Measurements from ENCODE around the gene UNC45A. TPM values are rescaled to one million over a fixed set of nuclear protein-coding genes. Genes with fewer than 3 reads are reported as not detected.
A peak's percentile ranks its signal among the peaks of the same experiment; 100 is the strongest.

The UNC45A gene
- polyA plus RNA-seq, 3 donors: 29.3 to 42.6 (median 30.4) TPM

- intact Hi-C loops (cut with micrococcal nuclease): no loop called here
- WGBS (ENCODE audit: insufficient coverage): 61% methylated on average over 3 of the region's 7 CpGs
- no peak overlapping the region for H3K9ac ChIP-seq (ENCODE audit: insufficient read depth, low read length, poor library complexity, severe bottlenecking)
- H3K79me2 ChIP-seq (ENCODE audit: insufficient read depth, low read length): peaks cover 99% of the 10 kb centered on the region
- no peaks in the 10 kb centered on the region for H4K20me1 ChIP-seq (ENCODE audit: insufficient read depth, low read length)
- H3K27me3 Mint-ChIP-seq (ENCODE audit: low read depth in 3 of 3): no peaks in the 10 kb centered on the region
- H3K4me3 Mint-ChIP-seq: peak overlapping the region in 1 of 2 donors; percentile 16
- no peak for TF ChIP-seq CTCF (IDR thresholded peaks at IDR 0.05)
- H3K27ac ChIP-seq (ENCODE audit: low read depth in 1 of 2, low read length in 2 of 2): peak overlapping the region in 1 of 2 donors; percentile 46
- peaks cover 0 to 1% (median 0%) of the 10 kb centered on the region in 7 donors for H3K9me3 Mint-ChIP-seq
- DNase-seq: peak; percentile 8 to 20 (median 12)
- H3K4me2 ChIP-seq (replicated peaks; ENCODE audit: extremely low read depth, low read length, poor library complexity, severe bottlenecking): peak overlapping the region; percentile 13
- H3K27me3 ChIP-seq (ENCODE audit: control insufficient read depth in 2 of 2, insufficient read depth in 2 of 2, low read length in 2 of 2): no peaks in the 10 kb centered on the region
- no peaks in the 10 kb centered on the region for H3K36me3 ChIP-seq (replicated peaks in 1 of 2; ENCODE audit: control insufficient read depth in 1 of 2, insufficient read depth in 2 of 2, low read length in 2 of 2)
- peaks cover under 1 to 7% of the 10 kb centered on the region in 2 donors for H3K36me3 Mint-ChIP-seq
- H3K4me1 ChIP-seq (ENCODE audit: control insufficient read depth in 1 of 2, insufficient read depth in 2 of 2, low read length in 2 of 2): peaks cover 21 to 25% of the 10 kb centered on the region in 2 donors
- H3K9me3 ChIP-seq (replicated peaks in 1 of 2; ENCODE audit: control insufficient read depth in 1 of 2, insufficient read depth in 1 of 2, low read length in 2 of 2): no peaks in the 10 kb centered on the region
- H3K4me3 ChIP-seq (replicated peaks in 1 of 3; ENCODE audit: low read depth in 2 of 3, low read length in 3 of 3): peak overlapping the region in 1 of 3 experiments; percentile 27
- peaks cover 41% of the 10 kb centered on the region for H3K4me1 Mint-ChIP-seq
- H2AFZ ChIP-seq (ENCODE audit: insufficient read depth, low read depth, low read length, poor library complexity, severe bottlenecking): peak overlapping the region; percentile 64
- peak overlapping the region in 4 of 7 donors; percentile 8 to 69 (median 34) for H3K27ac Mint-ChIP-seq
Observed at GRCh38 chr15:90989040-90989768, 54.1 kb downstream of the UNC45A start.

- H4K20me1 ChIP-seq (ENCODE audit: insufficient read depth, low read length): no peaks in the 10 kb centered on the region
- H3K27ac Mint-ChIP-seq: peak overlapping the region in 4 of 7 donors; percentile 60 to 74 (median 62)
- H3K4me3 ChIP-seq (replicated peaks in 1 of 3; ENCODE audit: low read depth in 2 of 3, low read length in 3 of 3): no peak overlapping the region
- no peaks in the 10 kb centered on the region for H3K27me3 Mint-ChIP-seq (ENCODE audit: low read depth in 3 of 3)
- H2AFZ ChIP-seq (ENCODE audit: insufficient read depth, low read depth, low read length, poor library complexity, severe bottlenecking): no peak overlapping the region
- peaks cover 47% of the 10 kb centered on the region for H3K4me1 Mint-ChIP-seq
- no peak overlapping the region for H3K9ac ChIP-seq (ENCODE audit: insufficient read depth, low read length, poor library complexity, severe bottlenecking)
- H3K27me3 ChIP-seq (ENCODE audit: control insufficient read depth in 2 of 2, insufficient read depth in 2 of 2, low read length in 2 of 2): no peaks in the 10 kb centered on the region
- no peak overlapping the region for H3K4me3 Mint-ChIP-seq
- TF ChIP-seq CTCF (IDR thresholded peaks at IDR 0.05): no peak
- no peaks in the 10 kb centered on the region for H3K36me3 ChIP-seq (replicated peaks in 1 of 2; ENCODE audit: control insufficient read depth in 1 of 2, insufficient read depth in 2 of 2, low read length in 2 of 2)
- peaks cover 0 to 3% (median 0%) of the 10 kb centered on the region in 7 donors for H3K9me3 Mint-ChIP-seq
- H3K9me3 ChIP-seq (replicated peaks in 1 of 2; ENCODE audit: control insufficient read depth in 1 of 2, insufficient read depth in 1 of 2, low read length in 2 of 2): no peaks in the 10 kb centered on the region
- H3K36me3 Mint-ChIP-seq: peaks cover 0 to 2% of the 10 kb centered on the region in 2 donors
- H3K4me2 ChIP-seq (replicated peaks; ENCODE audit: extremely low read depth, low read length, poor library complexity, severe bottlenecking): no peak overlapping the region
- peaks cover 29 to 33% of the 10 kb centered on the region in 2 donors for H3K4me1 ChIP-seq (ENCODE audit: control insufficient read depth in 1 of 2, insufficient read depth in 2 of 2, low read length in 2 of 2)
- H3K27ac ChIP-seq (ENCODE audit: low read depth in 1 of 2, low read length in 2 of 2): no peak overlapping the region
- intact Hi-C loops (cut with micrococcal nuclease): no loop called here
- DNase-seq: no peak
- 100% methylated on average over 1 of the region's 4 CpGs for WGBS (ENCODE audit: insufficient coverage)
- peaks cover 97% of the 10 kb centered on the region for H3K79me2 ChIP-seq (ENCODE audit: insufficient read depth, low read length)
Observed at GRCh38 chr15:90990446-90990845, 55.4 kb downstream of the UNC45A start.

All from CD14-positive monocyte (primary cell).